ENCODE data around the gene CDH13.

The CDH13 gene

DNA sequence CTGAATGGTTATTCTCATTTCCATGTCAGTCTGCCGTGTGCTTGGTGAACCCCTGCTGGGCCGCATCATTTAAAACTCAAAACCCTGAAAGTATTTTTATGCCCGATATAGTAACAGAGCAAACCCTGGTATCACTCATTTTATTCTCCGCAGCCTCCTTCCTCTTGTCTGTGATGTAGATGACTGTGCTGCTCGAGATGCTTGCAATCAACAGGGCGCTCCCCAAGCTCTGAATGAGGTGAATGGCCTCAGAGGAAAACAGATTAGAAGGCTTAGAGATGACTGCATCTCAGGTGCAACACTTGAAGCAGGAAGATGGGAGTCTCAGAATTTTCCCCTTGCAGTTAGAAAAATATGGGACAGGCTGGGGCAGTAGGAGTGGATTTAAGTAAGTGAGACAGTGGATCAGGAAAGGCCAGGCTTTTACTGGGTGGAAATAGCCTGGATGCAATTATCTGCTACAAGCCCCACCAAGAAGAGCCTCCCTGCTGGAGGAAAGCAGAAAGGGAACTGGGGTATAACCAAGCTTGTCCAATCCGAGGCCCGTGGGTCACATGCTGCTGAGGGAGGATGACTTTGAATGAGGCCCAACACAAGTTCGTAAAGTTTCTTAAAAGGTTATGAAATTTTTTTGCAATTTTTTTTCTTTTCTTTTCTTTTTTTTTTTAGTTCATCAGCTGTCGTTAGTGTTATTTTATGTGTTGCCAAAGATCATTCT is 166.9 kb downstream of the CDH13 start:
- DNase-seq = no peak

GRCh38 chr16:82796047-82796446 is 169.3 kb downstream of the CDH13 start:
- DNase-seq = no peak

- DNase-seq = no peak
These were observed 174.6 kb downstream of the CDH13 start for GRCh38 chr16:82801361-82801760.

- no peak for DNase-seq
These were observed 179.1 kb downstream of the CDH13 start for GRCh38 chr16:82805866-82806265.

GRCh38 chr16:82807311-82807710 is 180.5 kb downstream of the CDH13 start:
- no peak for DNase-seq

- DNase-seq = no peak
These were observed 181.3 kb downstream of the CDH13 start for GRCh38 chr16:82808036-82808435.

- DNase-seq = no peak
These were observed 183.3 kb downstream of the CDH13 start for GRCh38 chr16:82810077-82810476.

- DNase-seq = no peak
These were observed 187.3 kb downstream of the CDH13 start for GRCh38 chr16:82814059-82814458.

GRCh38 chr16:82819286-82819685 is 192.5 kb downstream of the CDH13 start:
- DNase-seq = no peak

DNA sequence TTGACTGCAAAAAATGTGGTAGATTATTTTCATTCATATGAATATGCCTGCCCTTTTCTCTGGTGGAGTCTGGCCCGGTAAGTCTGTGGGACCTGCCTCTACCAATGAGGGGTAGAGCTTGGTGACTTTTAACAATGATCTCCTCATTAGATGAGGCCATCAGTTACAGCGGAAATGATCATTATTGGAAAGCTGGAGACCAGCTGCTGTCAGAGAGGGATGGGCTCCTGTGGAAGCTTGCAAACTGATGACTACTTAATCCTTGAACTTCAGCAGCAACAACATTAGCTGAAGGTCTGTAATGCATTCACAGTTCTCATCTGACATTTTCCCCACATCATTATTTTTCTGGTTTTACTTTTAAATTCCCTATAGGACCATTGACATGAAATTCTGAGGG is 194.1 kb downstream of the CDH13 start:
- DNase-seq = no peak

DNA sequence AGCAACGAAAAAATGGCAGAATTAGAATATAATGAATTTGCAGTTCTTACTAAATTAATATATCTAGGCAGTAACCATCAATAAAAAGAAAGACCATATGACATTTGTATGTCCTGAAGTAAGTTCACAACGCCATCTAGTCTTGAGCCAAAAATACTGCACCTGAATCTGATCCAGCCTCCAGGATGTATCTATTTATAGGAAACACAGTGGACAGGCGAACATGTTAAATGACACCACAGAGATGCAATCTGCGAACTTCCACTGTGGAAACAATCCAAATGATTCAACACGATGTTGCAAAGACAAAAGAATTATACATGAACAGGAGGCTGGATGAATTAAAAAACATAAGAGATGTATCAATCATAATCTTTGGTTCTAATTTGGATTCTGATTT is 197.6 kb downstream of the CDH13 start:
- no peak for DNase-seq

DNA sequence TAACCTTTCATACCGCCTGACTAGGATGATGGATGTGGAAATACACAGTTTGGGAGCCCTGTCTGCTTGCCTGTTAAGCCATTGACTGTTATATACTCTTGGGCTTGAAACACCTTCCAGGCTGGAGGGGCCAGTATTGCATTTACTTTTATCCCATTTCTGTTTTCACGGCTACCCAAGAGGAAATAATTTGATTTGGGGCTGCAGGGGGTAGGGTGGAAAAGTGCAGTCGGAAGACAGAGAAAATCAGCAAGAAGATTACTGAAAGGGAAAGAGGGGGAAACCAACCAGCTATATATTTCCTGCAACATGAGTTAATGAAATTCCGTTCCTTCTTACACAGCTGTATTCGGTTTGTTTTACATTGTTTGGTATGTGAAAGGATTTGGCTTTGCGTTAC is 202.5 kb downstream of the CDH13 start:
- DNase-seq = no peak

GRCh38 chr16:82830944-82831343 is 204.2 kb downstream of the CDH13 start:
- DNase-seq = no peak

DNA sequence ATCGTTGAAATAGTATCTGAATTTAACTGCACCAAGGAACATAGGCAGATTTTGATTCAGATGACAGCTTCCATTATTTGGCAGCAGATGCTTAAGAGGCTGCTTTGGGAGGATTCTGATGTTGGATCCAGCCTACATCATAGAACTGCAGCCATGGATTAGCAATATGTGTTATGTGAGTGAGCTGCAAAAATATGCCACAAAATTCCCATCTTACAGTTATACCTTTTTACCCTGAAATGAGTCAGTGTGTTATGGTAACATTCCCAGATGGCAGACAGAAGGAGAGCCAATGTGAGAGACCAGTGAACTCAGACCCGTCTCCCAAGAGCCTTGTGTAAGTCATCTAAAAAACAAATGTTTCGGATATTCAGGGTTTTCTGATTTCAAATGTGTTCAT is 206.1 kb downstream of the CDH13 start:
- no peak for DNase-seq

DNA sequence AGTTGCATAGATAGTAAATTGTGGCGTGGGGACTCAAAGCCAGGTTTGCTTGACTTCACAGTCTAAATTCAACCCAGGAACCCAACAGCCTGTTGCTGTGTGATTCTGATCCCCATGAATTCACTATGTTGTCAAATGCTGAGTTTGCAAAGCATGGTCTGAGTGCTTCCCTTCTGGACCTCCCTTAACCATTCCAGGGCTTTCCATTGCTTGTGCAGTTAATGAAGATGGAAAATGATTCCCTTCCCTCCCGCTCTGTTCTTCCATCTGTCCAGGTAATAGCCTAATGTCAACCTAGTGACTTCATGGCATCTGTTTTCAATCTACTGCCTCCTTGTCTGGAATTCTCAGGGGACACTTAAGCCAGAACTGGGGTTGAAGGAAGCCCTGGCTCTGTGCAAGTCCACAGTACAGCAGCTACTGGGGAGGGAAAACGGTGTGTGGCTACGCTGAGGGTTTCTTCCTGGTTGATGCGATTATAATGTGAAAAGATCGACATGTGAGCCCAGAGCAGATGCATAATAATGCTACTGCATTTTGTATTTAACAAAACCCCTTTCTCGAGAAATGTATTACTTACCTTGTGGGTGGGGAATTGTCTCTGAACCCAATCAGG is 206.7 kb downstream of the CDH13 start:
- DNase-seq = no peak

DNA sequence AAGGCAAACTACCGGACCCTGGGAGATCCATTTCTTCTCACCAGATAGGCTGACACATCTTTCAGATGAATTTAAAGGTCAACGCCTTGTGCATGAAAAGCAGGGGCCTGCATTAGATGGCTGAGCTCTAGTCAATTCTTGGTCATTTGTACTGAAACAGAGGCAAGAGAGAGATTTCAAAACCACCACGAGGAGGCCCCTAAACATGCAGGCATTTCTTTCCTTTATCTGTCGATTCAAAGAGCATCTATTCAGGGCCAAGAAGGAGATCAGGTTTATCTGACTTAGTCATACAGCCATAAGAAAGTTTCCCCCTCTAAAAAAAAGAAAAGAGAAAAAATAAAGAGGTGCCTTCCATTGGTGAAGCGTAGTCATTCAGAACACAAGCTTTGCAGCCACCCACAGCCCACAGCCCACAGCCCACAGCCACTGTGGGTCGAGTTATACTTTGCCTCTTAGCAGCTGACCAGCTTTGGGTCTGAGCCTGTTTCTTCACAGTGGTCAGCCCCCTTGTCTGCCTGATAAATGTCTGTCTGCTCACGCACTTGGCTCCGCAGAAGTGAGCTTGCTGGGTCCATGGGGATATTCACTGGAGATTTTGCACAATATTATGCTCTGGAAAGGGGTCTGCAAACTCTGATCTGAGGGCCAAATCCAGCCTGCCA is 207.5 kb downstream of the CDH13 start:
- DNase-seq = no peak

- no peak for DNase-seq
These were observed 208.9 kb downstream of the CDH13 start for GRCh38 chr16:82835487-82836155.

DNA sequence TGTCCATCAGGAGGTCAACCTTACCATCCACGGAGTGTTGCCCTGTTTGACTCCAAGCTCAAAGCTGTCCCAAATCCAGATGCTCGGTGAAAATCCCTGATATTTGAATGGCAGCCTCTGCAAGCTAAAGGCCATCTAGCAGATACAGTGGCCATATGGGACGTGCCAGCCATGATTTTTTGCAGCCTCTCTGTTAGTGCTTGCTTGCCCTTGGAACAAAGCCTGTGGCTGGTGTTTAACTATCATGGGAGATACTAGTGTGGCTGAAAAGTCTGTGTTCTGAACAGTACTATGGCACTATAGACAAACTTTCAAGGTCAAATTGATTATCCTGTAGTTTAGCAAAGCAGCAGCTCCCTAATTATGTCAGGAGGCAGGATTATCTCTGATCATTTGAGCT is 214.3 kb downstream of the CDH13 start:
- no peak for DNase-seq

DNA sequence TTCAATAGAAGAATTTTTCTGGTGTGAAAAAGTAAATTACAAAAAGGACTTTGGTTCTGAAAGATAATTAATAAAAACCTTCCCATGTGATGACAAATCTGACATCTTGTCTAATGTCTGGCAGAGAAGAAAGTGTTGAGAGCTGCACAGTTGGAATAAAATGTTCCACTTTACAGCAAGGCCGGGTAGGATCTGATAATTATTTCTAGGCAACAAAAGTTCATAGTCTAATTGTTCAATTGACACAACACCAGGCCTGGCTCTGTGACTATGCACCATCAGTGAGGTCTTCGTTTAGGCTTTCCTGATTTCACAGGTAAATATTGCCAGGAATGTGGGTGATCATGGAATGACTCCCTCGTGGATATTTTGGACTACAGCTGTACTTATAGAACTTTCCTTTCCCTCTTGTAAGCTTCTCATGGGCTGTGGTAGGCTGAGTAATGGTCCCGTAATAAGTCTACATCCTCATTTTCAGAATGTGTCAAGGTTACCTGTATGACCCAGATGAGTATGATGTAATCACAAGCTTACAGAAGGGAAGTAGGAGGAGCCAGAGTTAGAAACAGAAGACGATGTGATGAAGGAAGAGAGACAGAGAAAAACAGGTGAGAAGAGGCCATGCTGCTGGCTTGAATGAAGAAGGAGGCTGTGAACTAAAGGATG is 217.0 kb downstream of the CDH13 start:
- no peak for DNase-seq

DNA sequence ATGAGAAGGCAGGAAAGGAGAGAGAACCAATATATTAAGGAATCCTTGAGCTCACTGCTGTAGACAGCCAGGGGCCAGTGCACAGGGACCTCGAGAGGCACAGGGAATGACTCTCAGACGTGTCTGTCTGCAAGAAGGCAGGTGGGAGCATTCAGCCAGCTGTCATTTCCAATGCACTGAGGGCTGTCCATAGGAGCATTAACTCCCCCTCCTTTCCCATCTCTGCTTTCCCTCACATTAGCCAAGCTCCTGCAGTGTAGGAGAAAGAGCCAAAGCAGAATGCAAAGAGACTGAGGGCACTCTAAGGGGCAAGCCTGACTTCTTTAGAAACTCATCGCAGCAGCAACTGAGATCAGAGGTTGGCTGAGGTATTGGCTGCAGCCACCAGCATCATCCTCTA is 218.3 kb downstream of the CDH13 start:
- no peak for DNase-seq

- DNase-seq = no peak
These were observed 220.0 kb downstream of the CDH13 start for GRCh38 chr16:82846806-82847205.

- no peak for DNase-seq
These were observed 221.2 kb downstream of the CDH13 start for GRCh38 chr16:82848013-82848412.

DNA sequence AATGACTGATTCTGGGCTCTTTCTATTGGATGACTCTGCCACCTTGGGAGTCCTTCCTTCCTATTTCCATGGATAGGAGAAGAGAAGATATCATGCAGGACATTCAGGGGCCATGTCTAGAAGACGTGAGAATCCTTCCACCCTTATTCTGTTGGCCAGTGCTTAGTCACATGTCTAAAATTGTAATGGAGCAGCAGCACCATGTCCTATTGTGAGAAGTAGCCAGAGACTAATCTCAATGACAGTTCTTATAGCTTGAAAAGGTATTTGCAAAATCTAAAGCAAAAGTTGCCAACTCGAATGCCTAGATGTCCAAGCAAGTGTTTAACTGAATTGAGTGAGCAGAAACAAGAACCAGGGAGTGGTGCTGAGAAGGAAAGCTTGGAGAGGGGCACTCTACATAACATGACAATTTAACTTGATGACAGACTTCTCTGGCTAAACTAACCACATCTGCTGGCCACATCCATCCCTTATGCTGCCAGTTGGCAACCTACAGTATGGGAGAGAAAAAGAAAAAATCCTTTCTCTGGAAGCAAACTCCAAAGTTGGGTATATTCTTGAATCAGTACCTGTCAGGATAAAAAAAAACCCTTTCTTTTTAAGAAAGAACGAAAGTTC is 225.7 kb downstream of the CDH13 start:
- no peak for DNase-seq
